MM.1S (cell line): ENCODE data around the gene NRGN.

Source experiments
- EZH2 ChIP-seq: fragments of 300-600 bp; sonication (generic); optimal IDR thresholded peaks from 2 replicates; pipeline ENCODE3; 2017; ENCODE audit warnings: low read depth, mild to moderate bottlenecking, antibody characterized with exemption, low read length, mixed read lengths
- TF ChIP-seq, protein P1 (sequence below): fragments of 300-600 bp; sonication (generic); IDR thresholded peaks from 2 replicates; pipeline ENCODE4 v1.5.1; 2016; ENCODE audit warnings: antibody characterized with exemption, low read length, mixed read lengths

GRCh38 chr11:124724979-124725718, 14.6 kb upstream of the NRGN start:
- TF ChIP-seq, protein P1, sequence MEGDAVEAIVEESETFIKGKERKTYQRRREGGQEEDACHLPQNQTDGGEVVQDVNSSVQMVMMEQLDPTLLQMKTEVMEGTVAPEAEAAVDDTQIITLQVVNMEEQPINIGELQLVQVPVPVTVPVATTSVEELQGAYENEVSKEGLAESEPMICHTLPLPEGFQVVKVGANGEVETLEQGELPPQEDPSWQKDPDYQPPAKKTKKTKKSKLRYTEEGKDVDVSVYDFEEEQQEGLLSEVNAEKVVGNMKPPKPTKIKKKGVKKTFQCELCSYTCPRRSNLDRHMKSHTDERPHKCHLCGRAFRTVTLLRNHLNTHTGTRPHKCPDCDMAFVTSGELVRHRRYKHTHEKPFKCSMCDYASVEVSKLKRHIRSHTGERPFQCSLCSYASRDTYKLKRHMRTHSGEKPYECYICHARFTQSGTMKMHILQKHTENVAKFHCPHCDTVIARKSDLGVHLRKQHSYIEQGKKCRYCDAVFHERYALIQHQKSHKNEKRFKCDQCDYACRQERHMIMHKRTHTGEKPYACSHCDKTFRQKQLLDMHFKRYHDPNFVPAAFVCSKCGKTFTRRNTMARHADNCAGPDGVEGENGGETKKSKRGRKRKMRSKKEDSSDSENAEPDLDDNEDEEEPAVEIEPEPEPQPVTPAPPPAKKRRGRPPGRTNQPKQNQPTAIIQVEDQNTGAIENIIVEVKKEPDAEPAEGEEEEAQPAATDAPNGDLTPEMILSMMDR = no peak
- TF ChIP-seq EZH2 = no peak
